ENCODE results near the gene CCDC38.

Gene CCDC38

DNA sequence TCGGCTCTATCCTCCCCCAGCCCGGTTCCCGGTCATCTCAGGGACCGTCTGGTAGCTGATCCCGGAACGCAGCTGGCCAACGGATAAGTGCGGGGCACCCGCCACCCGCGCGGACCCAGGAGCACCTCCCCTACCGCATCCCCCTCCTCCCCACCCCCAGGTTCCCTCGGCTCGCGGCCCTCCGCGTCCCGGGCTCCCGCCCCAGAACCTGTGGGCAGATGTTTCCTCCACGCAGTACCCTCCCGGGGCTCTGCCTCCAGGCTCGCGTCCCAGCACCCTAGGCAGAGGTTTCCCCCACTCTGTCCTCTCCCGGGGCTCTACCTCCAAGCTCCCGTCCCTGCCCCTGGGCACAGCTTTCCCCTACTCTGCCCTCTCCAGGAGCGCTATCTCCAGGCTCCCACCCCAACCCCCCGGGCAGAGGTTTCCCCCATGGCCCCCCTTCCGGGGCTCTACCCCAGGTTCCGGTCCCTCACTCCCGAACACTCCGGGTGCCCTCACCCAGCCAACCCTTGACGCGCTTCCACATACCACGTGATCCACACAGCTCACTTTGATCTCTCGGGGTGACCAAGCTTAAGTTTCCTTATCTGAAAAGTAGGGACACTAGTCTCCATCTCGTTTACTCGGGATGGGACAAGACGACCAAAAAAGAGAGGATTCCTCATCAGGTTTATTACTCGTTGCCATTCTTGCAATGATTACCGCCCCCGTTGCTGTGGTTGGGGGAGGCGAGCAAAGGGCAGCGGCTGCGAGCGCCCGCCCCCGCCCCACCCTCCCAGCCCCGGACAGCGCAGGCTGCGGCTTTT, at the start of gene CCDC38:
Gene CCDC38, minus strand, starts transcription at position 91 of the 806 bp plus-strand sequence. CDS start 6,105 bp downstream, outside the sequence.
- Histone ChIP-seq H3K4me2 (ENCODE audit: low read depth, low read length, poor library complexity, severe bottlenecking) (peak within 1 kb of the TSS; percentile 70), H3K9me3 (ENCODE audit: insufficient read depth, low read length) (no peaks in the 10 kb centered on the region), H3F3A (ENCODE audit: insufficient read depth) (peaks cover 8% of the 10 kb centered on the region), H3K4me3 (ENCODE audit: insufficient read depth, low read length, poor library complexity, severe bottlenecking) (peak within 1 kb of the TSS; percentile 95), H2AFZ (ENCODE audit: low read depth, low read length, severe bottlenecking) (peak within 1 kb of the TSS; percentile 93), H3K36me3 (ENCODE audit: low read length) (no peaks in the 10 kb centered on the region), H3K9me2 (replicated peaks; ENCODE audit: insufficient read depth, low read length) (no peaks in the 10 kb centered on the region), H3K27ac (ENCODE audit: low read depth, low read length) (peak within 1 kb of the TSS; percentile 34; the same call in 1 of the 2 replicates), H3K79me2 (ENCODE audit: insufficient read depth, low read length) (no peaks in the 10 kb centered on the region), H4K20me1 (ENCODE audit: low read depth, low read length) (no peaks in the 10 kb centered on the region), H3K27me3 (ENCODE audit: low read length) (no peaks in the 10 kb centered on the region), H3K9ac (ENCODE audit: low read length) (peak within 1 kb of the TSS; percentile 87)
- TF ChIP-seq CTCF (IDR thresholded peaks at IDR 0.05; ENCODE audit: insufficient read depth, low read length, poor library complexity, severe bottlenecking), result no peak
- no peak for TF ChIP-seq EZH2phosphoT487 (conservative IDR thresholded peaks at IDR 0.05; ENCODE audit: low read length)

GRCh38 chr12:95990136-95990535, 47.7 kb upstream of the CCDC38 start:
- TF ChIP-seq CTCF (IDR thresholded peaks at IDR 0.05; ENCODE audit: insufficient read depth, low read length, poor library complexity, severe bottlenecking) (no peak), EZH2phosphoT487 (conservative IDR thresholded peaks at IDR 0.05; ENCODE audit: low read length) (no peak)
- H3K27ac ChIP-seq (ENCODE audit: low read depth, low read length), result no peak overlapping the region
- H3K4me2 ChIP-seq (ENCODE audit: low read depth, low read length, poor library complexity, severe bottlenecking), result no peak overlapping the region
- H3K9me3 ChIP-seq (ENCODE audit: insufficient read depth, low read length), result no peaks in the 10 kb centered on the region
- no peaks in the 10 kb centered on the region for H3K9me2 ChIP-seq (replicated peaks; ENCODE audit: insufficient read depth, low read length)
- no peak overlapping the region for H2AFZ ChIP-seq (ENCODE audit: low read depth, low read length, severe bottlenecking)
- H3K9ac ChIP-seq (ENCODE audit: low read length), result no peak overlapping the region
- no peaks in the 10 kb centered on the region for H3K27me3 ChIP-seq (ENCODE audit: low read length)
- no peaks in the 10 kb centered on the region for H4K20me1 ChIP-seq (ENCODE audit: low read depth, low read length)
- no peaks in the 10 kb centered on the region for H3K36me3 ChIP-seq (ENCODE audit: low read length)
- no peaks in the 10 kb centered on the region for H3K79me2 ChIP-seq (ENCODE audit: insufficient read depth, low read length)
- H3K4me3 ChIP-seq (ENCODE audit: insufficient read depth, low read length, poor library complexity, severe bottlenecking), result no peak overlapping the region
- H3F3A ChIP-seq (ENCODE audit: insufficient read depth), result no peaks in the 10 kb centered on the region

GRCh38 chr12:95989504-95990123, 47.2 kb upstream of the CCDC38 start:
- no peak overlapping the region for H2AFZ ChIP-seq (ENCODE audit: low read depth, low read length, severe bottlenecking)
- H3F3A ChIP-seq (ENCODE audit: insufficient read depth), result no peaks in the 10 kb centered on the region
- H3K4me3 ChIP-seq (ENCODE audit: insufficient read depth, low read length, poor library complexity, severe bottlenecking), result no peak overlapping the region
- TF ChIP-seq CTCF (IDR thresholded peaks at IDR 0.05; ENCODE audit: insufficient read depth, low read length, poor library complexity, severe bottlenecking), result no peak
- no peak for TF ChIP-seq EZH2phosphoT487 (conservative IDR thresholded peaks at IDR 0.05; ENCODE audit: low read length)
- H3K4me2 ChIP-seq (ENCODE audit: low read depth, low read length, poor library complexity, severe bottlenecking), result no peak overlapping the region
- no peaks in the 10 kb centered on the region for H3K9me2 ChIP-seq (replicated peaks; ENCODE audit: insufficient read depth, low read length)
- H4K20me1 ChIP-seq (ENCODE audit: low read depth, low read length), result no peaks in the 10 kb centered on the region
- no peak overlapping the region for H3K9ac ChIP-seq (ENCODE audit: low read length)
- no peaks in the 10 kb centered on the region for H3K36me3 ChIP-seq (ENCODE audit: low read length)
- H3K9me3 ChIP-seq (ENCODE audit: insufficient read depth, low read length), result no peaks in the 10 kb centered on the region
- H3K79me2 ChIP-seq (ENCODE audit: insufficient read depth, low read length), result no peaks in the 10 kb centered on the region
- no peak overlapping the region for H3K27ac ChIP-seq (ENCODE audit: low read depth, low read length)
- H3K27me3 ChIP-seq (ENCODE audit: low read length), result no peaks in the 10 kb centered on the region
